Endothelial cell of umbilical vein (primary cell): ENCODE data around the gene FAM222A. TPM values are rescaled to one million over a fixed set of nuclear protein-coding genes. Genes with fewer than 3 reads are reported as not detected.

Experiments
- BruUV-seq: library from RNA; stranded (reverse); fragments of 400-500 nt; replicated peaks from 2 replicates; lab custom pipeline; 2021; lab: Mats Ljungman, UMichigan
- CTCF ChIA-PET: fragments of 300-600, 350-600 bp; sonication (Branson Sonifier 250); formaldehyde crosslinking; loops from one replicate; lab custom pipeline; 2021; ENCODE audit warnings: antibody characterized with exemption, inconsistent platforms; lab: Charles Lee
- POLR2A ChIA-PET: fragments of 300-600, 350-600 bp; sonication (Branson Sonifier 250); formaldehyde crosslinking; loops from one replicate; lab custom pipeline; 2021; ENCODE audit warnings: antibody characterized with exemption, inconsistent platforms; lab: Charles Lee
- DNase-seq: peaks from one replicate; pipeline ENCODE4 v3.0.0-alpha.2; 2011; ENCODE audit warnings: low read depth, low spot score
- FAIRE-seq: peaks from 2 replicates; lab custom pipeline; 2011; peaks lifted over from hg19 to GRCh38; lab: Jason Lieb, UNC
- H2AFZ ChIP-seq: 2 replicates; pipeline ENCODE4 v1.6.0; 2012; ENCODE audit warnings: low read depth, low read length, control low read depth, inconsistent platforms
- H3K27ac ChIP-seq: 2 replicates; pipeline ENCODE4 v1.5.1; 2011; ENCODE audit warnings: low read depth, mild to moderate bottlenecking, control low read depth, low read length, moderate library complexity; ENCODE audit not compliant: insufficient read depth
- H3K27me3 ChIP-seq, 2 experiments: 2 replicates each; pipeline versions ENCODE4 v1.6.0 to v1.6.1; 2011; ENCODE audit warnings: low read length in 2 of 2, mixed read lengths in 1 of 2; ENCODE audit not compliant: control insufficient read depth in 2 of 2, insufficient read depth in 2 of 2
- H3K36me3 ChIP-seq, 2 experiments: 2 replicates in 1 of 2; 3 replicates in 1 of 2; pipeline ENCODE4 v1.5.1; 2011; ENCODE audit warnings: low read length in 2 of 2, mild to moderate bottlenecking in 1 of 2, moderate library complexity in 1 of 2; ENCODE audit not compliant: control insufficient read depth in 2 of 2, insufficient read depth in 2 of 2; ENCODE audit errors: extremely low read depth in 1 of 2
- H3K4me1 ChIP-seq: 3 replicates; pipeline ENCODE4 v1.5.1; 2011; ENCODE audit warnings: mild to moderate bottlenecking, low read length; ENCODE audit not compliant: control insufficient read depth, insufficient read depth; ENCODE audit errors: extremely low read depth
- H3K4me2 ChIP-seq: 2 replicates; pipeline ENCODE4 v1.6.1; 2011; ENCODE audit warnings: low read length, control low read depth, mixed read lengths; ENCODE audit not compliant: insufficient read depth
- H3K4me3 ChIP-seq, 3 experiments: fragments of 200-600 bp in 1 of 3; sonication (generic), shearing (Covaris generic) in 1 of 3; replicated peaks in 1 of 3; 2 replicates each; pipeline ENCODE4 v1.5.1; 2011 to 2016; ENCODE audit warnings: control low read depth in 3 of 3, low read length in 3 of 3, mild to moderate bottlenecking in 2 of 3, inconsistent platforms in 1 of 3, low read depth in 1 of 3, moderate library complexity in 1 of 3; ENCODE audit not compliant: insufficient read depth in 1 of 3
- H3K79me2 ChIP-seq: 2 replicates; pipeline ENCODE4 v1.6.0; 2012; ENCODE audit warnings: low read length, inconsistent platforms; ENCODE audit not compliant: control insufficient read depth, insufficient read depth
- H3K9ac ChIP-seq: replicated peaks from 2 replicates; pipeline ENCODE3; 2011; ENCODE audit warnings: low read length, control low read depth; ENCODE audit not compliant: insufficient read depth; ENCODE audit errors: extremely low read depth
- H3K9me1 ChIP-seq: replicated peaks from 3 replicates; pipeline ENCODE4 v1.6.0; 2011; ENCODE audit warnings: mild to moderate bottlenecking, low read length; ENCODE audit not compliant: control insufficient read depth, insufficient read depth; ENCODE audit errors: extremely low read depth
- H3K9me3 ChIP-seq: replicated peaks from 2 replicates; pipeline ENCODE4 v1.5.1; 2012; ENCODE audit warnings: low read length, inconsistent platforms; ENCODE audit not compliant: control insufficient read depth, insufficient read depth
- H4K20me1 ChIP-seq: replicated peaks from 2 replicates; pipeline ENCODE3; 2011; ENCODE audit warnings: mild to moderate bottlenecking, low read length; ENCODE audit not compliant: control insufficient read depth, insufficient read depth; ENCODE audit errors: extremely low read depth
- EZH2 ChIP-seq: IDR thresholded peaks from 2 replicates; pipeline ENCODE4 v1.6.1; 2012; ENCODE audit warnings: borderline replicate concordance, low read depth, mild to moderate bottlenecking, moderate library complexity, low read length, inconsistent platforms; ENCODE audit not compliant: severe bottlenecking
- FOS ChIP-seq: IDR thresholded peaks from 2 replicates; pipeline ENCODE4 v1.6.1; 2011; ENCODE audit warnings: mild to moderate bottlenecking, low read length, moderate library complexity, borderline replicate concordance; ENCODE audit not compliant: insufficient read depth
- GATA2 ChIP-seq: IDR thresholded peaks from 2 replicates; pipeline ENCODE4 v1.7.0; 2011; ENCODE audit warnings: low read depth, mild to moderate bottlenecking, moderate library complexity, mixed read lengths, low read length; ENCODE audit not compliant: insufficient read length, insufficient read depth
- JUN ChIP-seq: IDR thresholded peaks from 2 replicates; pipeline ENCODE4 v1.6.1; 2011; ENCODE audit warnings: borderline replicate concordance, low read depth; ENCODE audit not compliant: insufficient read length, insufficient read depth
- MAX ChIP-seq: IDR thresholded peaks from 2 replicates; pipeline ENCODE4 v1.6.1; 2011; ENCODE audit not compliant: insufficient read depth, insufficient read length
- POLR2A ChIP-seq: IDR thresholded peaks from 2 replicates; pipeline ENCODE4 v1.6.1; 2012; ENCODE audit warnings: low read depth, mild to moderate bottlenecking, control low read depth, low read length
- POLR2AphosphoS5 ChIP-seq: IDR thresholded peaks from 2 replicates; pipeline ENCODE4 v1.6.1; 2012; ENCODE audit warnings: low read depth, mild to moderate bottlenecking, control low read depth, low read length, moderate library complexity; ENCODE audit not compliant: insufficient read depth
- dilution Hi-C: fragments of 300-500 bp; cut with MboI; formaldehyde crosslinking; loops from one replicate; pipeline ENCODE4 v1.15.0; 2019; ENCODE audit warnings: low sequenced_read_pairs; ENCODE audit not compliant: extremely low pct_ligation_motif_present
- intact Hi-C: fragments of 100-400 bp; cut with micrococcal nuclease; formaldehyde crosslinking; loops from one replicate; pipeline ENCODE4 v1.10.0; 2022
- polyA plus RNA-seq, 4 experiments: library from polyadenylated mRNA; depleted of rRNA in 3 of 4; stranded (reverse) in 3 of 4; unstranded in 1 of 4; fragments of >200 nt; gene quantifications; 2 replicates each; pipeline versions ENCODE4 v1.2.1 to v1.2.3, GENCODE V29; 2011 to 2012; ENCODE audit warnings: missing spikeins in 1 of 4
- total RNA-seq: library from RNA; stranded (reverse); gene quantifications from 2 replicates; pipeline ENCODE4 v1.2.3, GENCODE V29; 2021
- TF ChIP-seq, protein P1 (sequence below), 2 donors: IDR thresholded peaks; 1 replicate in 1 of 2; 2 replicates in 1 of 2; pipeline ENCODE4 v1.5.1; 2011; ENCODE audit warnings: low read length in 2 of 2, mild to moderate bottlenecking in 2 of 2, moderate library complexity in 2 of 2, control low read depth in 1 of 2, inconsistent platforms in 1 of 2, low read depth in 1 of 2; ENCODE audit not compliant: insufficient read depth in 1 of 2; ENCODE audit errors: extremely low read depth in 1 of 2

The FAM222A gene
- total and polyA plus RNA-seq, 2 donors (not counting 3 experiments of a cell fraction or from before 2014, with no cell fraction given): 0.62 to 1.7 TPM

DNA sequence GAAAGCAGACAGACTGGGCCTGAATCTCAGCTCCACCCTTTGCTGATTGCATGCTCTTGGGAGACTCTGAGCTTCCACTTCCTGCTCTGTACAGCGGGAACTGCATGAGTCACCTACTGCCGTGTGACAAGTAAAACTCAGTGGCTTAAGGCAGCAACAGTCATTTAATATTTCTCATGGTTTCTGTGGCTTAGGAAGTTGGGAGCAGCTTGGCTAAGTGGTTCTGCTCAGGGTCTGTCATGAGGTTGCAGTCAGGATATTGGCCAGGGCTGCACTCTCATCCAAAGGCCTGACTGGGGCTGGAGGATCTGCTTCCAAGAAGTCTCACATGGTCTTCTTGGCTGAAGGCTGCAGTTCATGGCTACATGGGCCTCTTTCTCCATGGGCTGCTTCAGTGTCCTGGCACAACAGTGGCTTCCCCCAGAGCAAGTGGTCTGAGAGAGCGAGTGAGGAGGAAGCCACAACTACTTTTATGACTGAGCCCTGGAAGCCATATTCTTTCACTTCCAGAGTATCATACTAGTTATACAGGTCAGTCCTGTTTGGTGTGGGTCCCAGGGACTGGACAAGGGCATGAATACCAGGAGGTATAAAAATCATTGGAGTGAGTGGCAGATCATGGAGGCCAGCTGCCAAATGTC is 49.7 kb downstream of the FAM222A start:
- H3K27ac ChIP-seq: no peak overlapping the region
- peak; percentile 58 for TF ChIP-seq JUN
- peak; percentile 69 for TF ChIP-seq FOS
- TF ChIP-seq MAX: no peak
- no peak for TF ChIP-seq POLR2A
- no peak for TF ChIP-seq POLR2AphosphoS5
- TF ChIP-seq, protein P1, sequence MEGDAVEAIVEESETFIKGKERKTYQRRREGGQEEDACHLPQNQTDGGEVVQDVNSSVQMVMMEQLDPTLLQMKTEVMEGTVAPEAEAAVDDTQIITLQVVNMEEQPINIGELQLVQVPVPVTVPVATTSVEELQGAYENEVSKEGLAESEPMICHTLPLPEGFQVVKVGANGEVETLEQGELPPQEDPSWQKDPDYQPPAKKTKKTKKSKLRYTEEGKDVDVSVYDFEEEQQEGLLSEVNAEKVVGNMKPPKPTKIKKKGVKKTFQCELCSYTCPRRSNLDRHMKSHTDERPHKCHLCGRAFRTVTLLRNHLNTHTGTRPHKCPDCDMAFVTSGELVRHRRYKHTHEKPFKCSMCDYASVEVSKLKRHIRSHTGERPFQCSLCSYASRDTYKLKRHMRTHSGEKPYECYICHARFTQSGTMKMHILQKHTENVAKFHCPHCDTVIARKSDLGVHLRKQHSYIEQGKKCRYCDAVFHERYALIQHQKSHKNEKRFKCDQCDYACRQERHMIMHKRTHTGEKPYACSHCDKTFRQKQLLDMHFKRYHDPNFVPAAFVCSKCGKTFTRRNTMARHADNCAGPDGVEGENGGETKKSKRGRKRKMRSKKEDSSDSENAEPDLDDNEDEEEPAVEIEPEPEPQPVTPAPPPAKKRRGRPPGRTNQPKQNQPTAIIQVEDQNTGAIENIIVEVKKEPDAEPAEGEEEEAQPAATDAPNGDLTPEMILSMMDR (IDR thresholded peaks at IDR 0.05; ENCODE audit: extremely low read depth in 1 of 2, insufficient read depth in 1 of 2, low read depth in 1 of 2, low read length in 2 of 2): no peak
- TF ChIP-seq GATA2: no peak
- no peak for TF ChIP-seq EZH2
- H3K4me3 ChIP-seq: no peak overlapping the region
- POLR2A ChIA-PET: no interaction called here
- no TSS peak for BruUV-seq
- H3K27me3 ChIP-seq: no peaks in the 10 kb centered on the region
- H2AFZ ChIP-seq: peak overlapping the region; percentile 19
- intact Hi-C loops: no loop called here
- dilution Hi-C loops: no loop called here
- no peaks in the 10 kb centered on the region for H3K79me2 ChIP-seq
- peak; percentile 75 for FAIRE-seq
- no peaks in the 10 kb centered on the region for H3K36me3 ChIP-seq
- no peak overlapping the region for H3K9ac ChIP-seq
- H3K9me3 ChIP-seq: no peaks in the 10 kb centered on the region
- peak; percentile 21 for DNase-seq
- no peaks in the 10 kb centered on the region for H3K4me1 ChIP-seq
- CTCF ChIA-PET: interaction anchor here (0.6 to 1.2 kb wide), 3 partner anchors 8 to 331 kb away, joined by 3 to 4 read pairs (median 3); no protein-coding TSS in a partner anchor
- H4K20me1 ChIP-seq: no peaks in the 10 kb centered on the region
- no peak overlapping the region for H3K4me2 ChIP-seq
- H3K9me1 ChIP-seq: no peaks in the 10 kb centered on the region
